Colon (tissue), 2 donors: ENCODE results near the gene OXT.
"Not testable (repeated sequence)": the region's sequence is repeated elsewhere in the genome, so short reads cannot be mapped to it uniquely, and the experiment has no call there.

Experiments
- FAIRE-seq: peaks from 2 replicates; lab custom pipeline; 2012; peaks lifted over from hg19 to GRCh38; lab: Jason Lieb, UNC
- donor health status: control.
- donor health status: control.

OXT gene

DNA sequence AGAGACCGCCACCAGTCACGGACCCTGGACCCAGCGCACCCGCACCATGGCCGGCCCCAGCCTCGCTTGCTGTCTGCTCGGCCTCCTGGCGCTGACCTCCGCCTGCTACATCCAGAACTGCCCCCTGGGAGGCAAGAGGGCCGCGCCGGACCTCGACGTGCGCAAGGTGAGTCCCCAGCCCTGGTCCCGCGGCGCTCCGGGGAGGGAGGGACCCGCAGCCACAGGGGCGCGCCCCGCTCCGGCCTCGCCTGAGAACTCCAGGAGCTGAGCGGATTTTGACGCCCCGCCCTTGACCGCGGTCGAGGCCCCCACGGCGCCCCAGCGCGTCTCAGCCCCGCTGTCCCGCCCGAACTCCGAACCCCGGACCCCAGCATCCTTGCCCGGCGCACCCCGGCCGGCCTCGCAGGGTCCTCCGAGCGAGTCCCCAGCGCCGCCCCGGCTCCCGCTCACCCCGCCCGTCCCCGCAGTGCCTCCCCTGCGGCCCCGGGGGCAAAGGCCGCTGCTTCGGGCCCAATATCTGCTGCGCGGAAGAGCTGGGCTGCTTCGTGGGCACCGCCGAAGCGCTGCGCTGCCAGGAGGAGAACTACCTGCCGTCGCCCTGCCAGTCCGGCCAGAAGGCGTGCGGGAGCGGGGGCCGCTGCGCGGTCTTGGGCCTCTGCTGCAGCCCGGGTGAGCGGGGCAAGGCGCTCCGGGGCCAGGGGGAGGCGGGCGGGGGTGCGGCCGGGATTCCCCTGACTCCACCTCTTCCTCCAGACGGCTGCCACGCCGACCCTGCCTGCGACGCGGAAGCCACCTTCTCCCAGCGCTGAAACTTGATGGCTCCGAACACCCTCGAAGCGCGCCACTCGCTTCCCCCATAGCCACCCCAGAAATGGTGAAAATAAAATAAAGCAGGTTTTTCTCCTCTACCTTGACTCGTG, at the start of gene OXT:
OXT (plus strand) TSS at position 11 of the 920 bp plus-strand sequence; CDS start at position 47, 36 bp downstream.
- no peak for FAIRE-seq

DNA sequence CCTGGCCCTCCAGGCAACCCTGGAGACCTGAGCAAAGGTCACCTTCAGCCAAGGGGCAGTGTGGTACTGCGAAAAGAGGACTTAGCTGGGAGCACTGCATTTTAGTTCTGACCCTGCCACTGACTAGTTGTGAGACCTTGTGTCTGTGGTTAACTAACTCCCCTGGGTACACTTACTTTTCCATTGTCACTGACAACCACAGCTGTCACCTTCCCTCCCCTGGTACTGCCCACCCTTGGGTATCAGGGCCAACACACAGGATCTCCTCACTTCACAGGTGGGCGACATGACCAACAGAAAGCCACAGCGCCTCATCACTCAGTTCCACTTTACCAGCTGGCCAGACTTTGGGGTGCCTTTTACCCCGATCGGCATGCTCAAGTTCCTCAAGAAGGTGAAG, 49.6 kb upstream of the OXT start:
- no peak for FAIRE-seq

DNA sequence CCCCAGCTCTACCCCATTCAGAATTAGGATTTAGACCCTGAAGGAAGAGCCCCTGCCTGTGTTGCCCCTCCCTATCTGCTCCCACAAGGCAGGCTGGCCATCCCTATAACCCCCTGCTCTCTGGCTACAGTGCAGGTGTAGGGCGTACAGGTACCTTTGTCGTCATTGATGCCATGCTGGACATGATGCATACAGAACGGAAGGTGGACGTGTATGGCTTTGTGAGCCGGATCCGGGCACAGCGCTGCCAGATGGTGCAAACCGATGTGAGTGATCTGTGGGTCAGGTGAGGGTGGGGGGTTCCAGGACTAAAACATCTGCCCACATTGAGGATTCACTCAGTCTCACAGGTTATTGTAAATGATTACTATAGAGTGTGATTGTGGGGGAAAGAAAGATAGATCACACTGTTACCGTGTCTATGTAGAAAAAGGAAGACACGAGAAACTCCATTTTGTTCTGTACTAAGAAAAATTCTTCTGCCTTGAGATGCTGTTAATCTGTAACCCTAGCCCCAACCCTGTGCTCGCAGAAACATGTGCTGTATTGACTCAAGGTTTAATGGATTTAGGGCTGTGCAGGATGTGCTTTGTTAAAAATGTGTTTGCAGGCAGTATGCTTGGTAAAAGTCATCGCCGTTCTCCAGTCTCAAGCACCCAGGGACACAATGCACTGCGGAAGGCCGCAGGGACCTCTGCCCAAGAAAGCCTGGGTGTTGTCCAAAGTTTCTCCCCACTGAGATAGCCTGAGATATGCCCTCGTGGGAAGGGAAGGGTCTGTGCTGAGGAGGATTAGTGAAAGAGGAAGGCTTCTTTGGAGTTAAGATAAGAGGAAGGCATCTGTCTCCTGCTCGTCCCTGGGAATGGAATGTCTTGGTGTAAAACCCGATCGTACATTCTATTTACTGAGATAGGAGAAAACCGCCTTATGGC, 48.6 kb upstream of the OXT start:
- FAIRE-seq: not testable (repeated sequence)

DNA sequence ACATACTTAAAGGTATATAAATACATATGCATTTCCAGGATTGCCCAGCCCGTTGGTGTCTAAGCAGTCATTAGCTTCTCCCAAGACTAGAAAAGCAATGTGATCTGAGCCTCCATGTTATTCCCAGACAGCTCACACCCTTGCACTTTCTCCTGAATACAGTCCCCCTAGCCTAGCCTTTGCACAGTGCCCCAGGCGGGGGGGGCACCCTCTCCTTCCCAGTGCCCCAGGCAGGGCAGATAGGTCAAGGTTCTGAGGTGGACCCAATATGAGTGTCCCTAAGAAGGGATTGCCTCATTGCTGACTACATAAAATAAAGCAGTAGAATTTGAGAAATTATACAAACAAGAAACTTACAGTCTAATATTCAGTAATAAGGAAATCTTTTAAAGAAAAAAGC, 43.4 kb upstream of the OXT start:
- FAIRE-seq: no peak

DNA sequence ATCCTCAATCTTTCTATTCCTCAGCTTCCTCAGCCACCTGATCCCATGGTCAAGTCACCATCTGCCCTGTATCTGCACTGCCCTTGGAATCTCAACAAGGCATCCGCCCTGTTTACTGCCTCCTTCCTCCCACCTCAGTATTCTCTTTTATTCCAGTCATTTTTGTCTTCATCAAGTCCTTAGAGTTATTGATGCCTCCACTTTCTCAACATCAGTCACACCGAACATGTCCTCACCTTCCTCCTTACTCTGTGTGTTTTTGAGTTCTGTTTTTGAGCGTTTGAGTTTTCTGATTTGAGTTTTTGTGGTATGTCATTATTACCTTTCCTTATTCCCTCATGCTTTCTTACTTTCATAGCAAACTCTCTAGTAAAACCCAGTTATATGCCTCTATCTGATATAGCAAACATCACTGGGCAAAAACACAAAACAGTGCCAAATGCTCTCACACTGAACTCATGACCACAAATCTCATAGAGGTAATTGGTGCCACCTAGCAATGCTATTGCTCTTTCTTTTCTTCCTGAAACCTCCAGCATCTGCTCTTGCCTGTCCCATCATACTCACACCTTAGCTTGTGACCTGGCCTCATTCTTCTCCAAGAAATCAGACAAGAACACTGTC, 39.8 kb upstream of the OXT start:
- FAIRE-seq: no peak

DNA sequence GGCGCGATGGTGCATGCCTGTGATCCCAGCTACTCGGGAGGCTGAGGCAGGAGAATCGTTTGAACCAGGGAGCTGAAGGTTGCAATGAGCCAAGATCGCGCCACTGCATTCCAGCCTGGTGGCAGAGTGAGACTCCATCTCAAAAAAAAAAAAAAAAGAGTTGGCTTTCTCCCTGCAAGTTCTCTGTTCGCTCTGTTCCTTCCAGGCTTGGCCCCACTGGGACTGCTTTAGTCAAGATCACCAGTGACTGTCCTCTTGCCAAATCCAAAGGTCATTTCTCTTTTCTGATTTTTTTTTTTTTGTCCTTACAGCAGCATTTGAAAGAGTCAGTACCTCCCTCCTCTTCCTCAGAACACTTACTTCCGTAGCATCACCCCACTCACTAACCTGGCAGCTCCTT, 38.8 kb upstream of the OXT start:
- FAIRE-seq: no peak

DNA sequence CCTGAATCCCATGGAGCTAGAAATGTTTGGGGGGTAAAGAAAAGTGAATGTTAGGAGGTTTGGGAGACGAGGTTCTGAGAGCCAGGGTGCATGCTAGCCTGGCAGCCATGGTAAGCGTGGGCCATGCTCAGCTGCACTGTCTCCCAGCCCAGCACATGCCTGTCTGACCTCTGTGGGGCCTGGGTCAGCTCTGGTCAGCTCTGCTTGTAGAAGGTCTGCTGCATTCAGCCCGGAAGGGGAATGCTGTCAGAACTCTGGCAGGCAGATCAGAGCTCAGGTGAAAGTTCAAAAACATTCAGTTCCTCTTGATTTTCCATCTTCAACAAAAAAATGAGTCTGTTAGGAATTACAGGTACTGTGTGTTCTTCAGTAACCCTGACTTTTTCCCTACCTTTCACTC, 33.8 kb upstream of the OXT start:
- no peak for FAIRE-seq

DNA sequence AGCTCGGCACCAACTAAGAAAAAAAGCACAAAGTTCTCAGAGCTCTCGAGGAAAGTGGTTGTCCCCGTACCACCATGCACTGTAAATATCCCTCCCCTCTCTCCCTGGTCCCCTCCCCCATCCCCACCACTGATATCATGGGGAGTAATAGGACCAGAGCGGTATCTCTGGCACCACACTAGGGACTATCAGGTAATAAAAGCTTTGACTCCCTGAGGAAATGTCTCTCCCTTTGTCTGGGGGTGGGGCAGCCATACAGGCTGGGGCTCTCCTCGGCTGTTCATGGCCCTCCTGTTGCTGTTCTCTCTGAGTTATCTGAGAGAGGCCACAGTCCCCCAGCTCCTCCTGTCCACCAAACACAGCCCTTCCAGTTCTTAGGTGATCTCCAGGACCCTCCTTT, 33.0 kb upstream of the OXT start:
- FAIRE-seq: no peak

DNA sequence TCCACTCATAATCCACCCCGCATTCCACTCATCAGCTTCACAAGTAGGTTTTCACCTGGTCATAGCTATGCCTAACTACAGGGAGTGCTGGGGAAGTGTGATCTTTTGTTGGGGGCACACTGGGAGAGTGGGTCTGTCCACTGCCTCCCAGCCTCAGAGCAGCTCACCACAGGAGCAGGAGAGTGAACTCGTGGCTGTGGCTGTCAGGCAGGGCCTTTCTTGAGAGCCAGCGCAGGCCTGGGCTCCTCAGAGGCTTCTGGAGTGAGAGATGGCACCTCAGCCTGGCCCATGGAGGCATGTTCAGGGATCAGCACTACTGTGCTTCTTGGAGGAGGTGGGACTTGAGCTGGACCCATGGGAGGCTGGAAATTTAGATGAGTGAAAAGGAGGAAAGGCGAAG, 32.0 kb upstream of the OXT start:
- FAIRE-seq: no peak

DNA sequence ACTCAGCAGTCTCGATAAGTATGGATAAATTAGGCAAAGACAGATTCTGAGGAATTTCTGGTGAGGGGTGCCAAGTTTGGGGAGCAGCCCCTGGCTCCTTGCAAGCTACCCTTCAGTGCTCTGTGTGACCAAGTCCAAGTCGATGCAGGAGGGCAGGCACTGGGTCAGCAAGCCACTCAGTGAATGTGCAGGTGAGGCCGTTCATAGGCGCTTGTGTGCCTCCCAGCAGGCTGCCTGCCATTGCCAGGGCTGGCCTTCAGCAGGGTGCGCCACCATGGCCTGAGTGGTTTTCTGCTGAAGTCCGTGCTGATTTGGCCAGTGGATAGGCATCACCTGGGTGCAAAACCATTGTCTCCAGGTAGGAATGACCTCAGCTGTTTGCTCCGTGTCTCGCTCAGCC, 31.3 kb upstream of the OXT start:
- FAIRE-seq: no peak

DNA sequence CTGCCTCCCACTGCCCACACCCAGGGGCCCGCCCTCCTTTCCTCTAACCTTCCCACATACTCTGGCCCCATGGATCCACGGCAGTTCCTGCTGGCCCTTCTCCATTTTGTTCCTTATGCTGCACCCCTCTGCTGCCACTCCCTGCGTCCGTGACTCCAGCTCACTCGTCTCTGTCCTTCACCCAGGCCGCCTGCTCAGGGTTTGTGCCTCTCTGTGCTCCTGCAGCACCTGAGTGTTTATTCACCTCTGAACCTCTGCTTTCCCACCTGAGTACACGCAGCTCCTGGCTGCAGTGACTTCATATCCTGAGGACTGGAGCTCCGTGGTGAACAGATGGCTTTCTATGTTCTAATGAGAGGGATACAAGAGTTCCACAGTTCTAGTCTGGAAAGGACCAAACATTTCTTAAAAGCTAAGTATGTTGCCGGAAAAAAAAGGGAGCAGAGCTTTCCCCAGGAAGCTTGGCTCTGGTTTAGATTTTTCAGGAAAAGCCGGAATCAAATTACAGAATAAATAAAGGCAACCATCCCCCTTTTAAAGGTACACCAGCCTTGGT, 29.5 kb upstream of the OXT start:
- FAIRE-seq: no peak

DNA sequence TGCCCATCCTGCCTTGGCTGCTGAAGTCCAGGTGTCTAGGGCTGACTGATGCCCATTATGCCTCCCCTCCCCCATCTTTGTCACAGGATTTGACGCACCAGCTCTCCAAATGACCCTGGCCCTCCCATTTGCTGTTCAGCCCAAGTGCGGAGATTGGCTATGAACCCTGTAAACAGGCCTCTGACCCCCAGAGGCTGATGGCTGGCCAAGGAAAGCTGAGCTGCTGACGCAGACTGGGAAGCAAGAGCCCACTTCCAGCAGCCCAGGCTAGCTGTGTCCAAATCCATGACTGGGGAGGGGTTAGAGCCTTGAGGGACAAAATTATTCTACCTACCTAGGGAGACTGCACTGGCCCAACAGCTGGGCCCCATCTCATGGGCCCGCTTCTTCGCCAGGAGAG, 28.8 kb upstream of the OXT start:
- no peak for FAIRE-seq

DNA sequence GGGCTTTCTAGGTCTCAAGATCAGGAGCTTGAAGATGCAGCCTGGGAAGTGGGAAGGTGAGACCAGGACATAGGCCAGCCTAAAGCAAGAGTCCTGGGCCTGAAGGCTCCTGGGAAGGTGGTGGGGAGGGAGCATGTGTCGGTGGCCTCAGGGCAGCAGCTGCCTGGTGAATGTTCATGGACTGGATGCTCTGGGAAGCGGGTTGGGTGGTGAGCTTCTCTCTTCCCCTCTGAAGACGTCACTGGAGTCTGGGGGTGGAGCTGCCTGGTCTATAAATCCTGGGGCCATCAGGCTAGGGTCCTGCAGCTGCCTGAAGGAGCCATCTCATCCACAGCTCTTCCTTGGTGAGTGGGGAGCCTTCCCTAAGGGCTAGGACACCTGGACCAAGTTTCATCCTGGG, 28.1 kb upstream of the OXT start, which contains the start of gene GNRH2:
GNRH2 (plus strand) TSS at position 301 of the 400 bp plus-strand sequence. CDS start 793 bp downstream, outside the sequence.
- FAIRE-seq: no peak

DNA sequence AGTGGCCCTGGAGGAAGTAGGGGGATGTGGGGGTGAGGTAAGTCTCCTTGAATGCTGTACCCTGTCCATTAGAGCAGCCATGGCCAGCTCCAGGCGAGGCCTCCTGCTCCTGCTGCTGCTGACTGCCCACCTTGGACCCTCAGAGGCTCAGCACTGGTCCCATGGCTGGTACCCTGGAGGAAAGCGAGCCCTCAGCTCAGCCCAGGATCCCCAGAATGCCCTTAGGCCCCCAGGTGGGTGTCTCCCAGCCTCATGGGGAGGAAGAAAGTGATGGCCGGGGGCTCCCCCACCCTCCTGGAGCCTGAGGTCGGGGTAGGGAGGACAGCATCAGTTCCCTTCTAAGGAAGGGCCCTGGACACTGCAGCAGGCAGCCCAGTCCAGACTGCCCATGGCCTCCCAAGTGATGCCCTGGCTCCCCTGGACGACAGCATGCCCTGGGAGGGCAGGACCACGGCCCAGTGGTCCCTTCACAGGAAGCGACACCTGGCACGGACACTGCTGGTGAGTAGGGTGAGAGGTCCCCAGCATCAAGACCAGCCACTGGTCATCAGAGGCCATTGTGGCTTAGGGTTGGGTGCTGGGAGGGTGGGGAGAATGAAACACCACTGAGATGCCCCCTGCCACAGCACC, 27.0 kb upstream of the OXT start:
- FAIRE-seq: no peak

DNA sequence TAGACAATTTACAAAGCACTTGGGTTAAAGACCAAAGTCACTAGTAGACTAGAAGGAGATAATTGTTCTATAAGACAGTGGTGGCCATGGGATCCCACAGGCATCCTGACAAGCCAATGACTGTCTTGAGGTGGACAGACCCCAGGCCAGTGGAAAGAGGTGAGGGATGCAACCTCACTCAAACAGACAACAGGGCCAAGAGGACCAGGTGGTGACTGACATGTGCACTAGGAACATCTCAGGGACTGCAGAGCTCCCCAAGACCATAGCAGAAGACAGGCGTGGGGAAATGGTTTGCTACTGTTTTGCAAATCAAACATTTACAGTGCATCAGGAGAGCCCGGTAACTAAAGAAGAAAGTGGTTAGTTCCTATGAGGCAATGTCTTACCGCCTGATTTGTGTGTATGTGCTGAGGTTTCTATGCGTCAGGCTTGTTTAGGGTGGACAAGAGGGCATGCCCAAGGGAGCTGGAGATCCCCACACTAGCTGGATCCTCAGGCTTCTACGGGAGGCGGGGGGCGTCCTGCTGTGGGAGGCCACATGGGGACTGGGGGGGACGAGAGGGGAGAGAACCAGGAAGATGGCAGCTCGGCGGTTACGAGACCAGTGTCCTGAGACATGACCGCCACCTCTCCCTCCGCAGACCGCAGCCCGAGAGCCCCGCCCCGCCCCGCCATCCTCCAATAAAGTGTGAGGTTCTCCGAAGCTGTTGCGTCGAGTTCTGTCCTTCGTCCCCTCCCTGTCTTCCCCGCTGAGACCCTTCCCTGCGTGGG, 26.2 kb upstream of the OXT start:
- no peak for FAIRE-seq

DNA sequence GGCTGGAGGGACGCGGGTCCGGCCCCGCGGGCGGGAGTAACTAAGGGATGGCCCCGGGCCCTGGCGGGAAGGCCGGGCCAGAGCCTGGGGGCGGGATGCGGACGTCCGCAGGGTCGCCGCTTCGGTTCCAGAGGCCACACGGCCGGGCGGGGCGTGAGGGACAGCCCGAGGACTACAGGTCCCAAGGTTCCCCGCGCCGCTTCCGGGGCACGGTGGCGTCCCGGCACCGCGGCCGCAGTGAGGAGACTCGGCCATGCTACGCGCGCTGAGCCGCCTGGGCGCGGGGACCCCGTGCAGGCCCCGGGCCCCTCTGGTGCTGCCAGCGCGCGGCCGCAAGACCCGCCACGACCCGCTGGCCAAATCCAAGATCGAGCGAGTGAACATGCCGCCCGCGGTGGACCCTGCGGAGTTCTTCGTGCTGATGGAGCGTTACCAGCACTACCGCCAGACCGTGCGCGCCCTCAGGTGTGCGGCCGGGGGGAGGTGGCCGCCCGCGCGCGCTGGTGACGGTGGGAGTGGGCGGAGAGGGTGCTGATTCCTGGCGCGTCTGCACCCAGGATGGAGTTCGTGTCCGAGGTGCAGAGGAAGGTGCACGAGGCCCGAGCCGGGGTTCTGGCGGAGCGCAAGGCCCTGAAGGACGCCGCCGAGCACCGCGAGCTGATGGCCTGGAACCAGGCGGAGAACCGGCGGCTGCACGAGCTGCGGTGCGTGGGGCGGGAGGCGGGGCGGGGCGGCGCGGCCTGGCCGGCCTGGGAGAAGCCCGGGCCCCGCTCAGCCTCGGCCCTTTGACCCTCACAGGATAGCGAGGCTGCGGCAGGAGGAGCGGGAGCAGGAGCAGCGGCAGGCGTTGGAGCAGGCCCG, 25.4 kb upstream of the OXT start, which contains the start of gene MRPS26:
MRPS26 (plus strand) TSS at position 237 of the 861 bp plus-strand sequence; CDS start at position 254, 17 bp downstream.
- no peak for FAIRE-seq

DNA sequence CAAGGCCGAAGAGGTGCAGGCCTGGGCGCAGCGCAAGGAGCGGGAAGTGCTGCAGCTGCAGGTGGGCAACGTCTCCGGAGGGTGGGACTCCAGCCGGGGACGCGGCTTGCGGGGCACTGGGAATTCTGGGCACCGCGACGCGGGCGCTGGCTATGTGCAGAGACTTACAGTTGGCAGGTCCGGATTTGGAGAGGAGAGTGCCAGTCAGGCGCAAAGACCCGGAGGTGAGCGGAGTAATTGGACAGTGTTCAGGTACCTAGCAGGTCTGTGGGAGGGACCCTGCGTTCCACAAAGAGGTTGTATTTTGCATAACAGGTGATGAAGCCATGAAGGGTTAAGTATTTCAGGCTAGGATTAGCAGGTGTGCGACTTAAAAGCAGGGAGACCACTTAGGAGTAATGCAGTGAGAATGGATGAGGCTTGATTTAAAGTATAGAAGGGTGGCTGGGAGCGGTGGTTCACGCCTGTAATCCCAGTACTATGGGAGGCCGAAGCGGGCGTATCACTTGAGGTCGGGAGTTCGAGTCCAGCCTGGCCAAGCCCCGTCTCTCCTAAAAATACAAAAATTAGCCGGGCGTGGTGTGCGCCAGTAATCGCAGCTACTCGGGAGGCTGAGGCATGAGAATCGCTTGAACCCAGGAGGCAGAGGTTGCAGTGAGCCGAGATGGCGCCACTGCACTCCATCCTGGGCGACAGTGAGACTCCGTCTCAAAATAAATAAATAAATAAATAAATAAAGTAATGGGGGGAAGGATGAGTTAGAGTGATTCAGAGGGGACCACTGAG, 24.6 kb upstream of the OXT start:
- FAIRE-seq: no peak

DNA sequence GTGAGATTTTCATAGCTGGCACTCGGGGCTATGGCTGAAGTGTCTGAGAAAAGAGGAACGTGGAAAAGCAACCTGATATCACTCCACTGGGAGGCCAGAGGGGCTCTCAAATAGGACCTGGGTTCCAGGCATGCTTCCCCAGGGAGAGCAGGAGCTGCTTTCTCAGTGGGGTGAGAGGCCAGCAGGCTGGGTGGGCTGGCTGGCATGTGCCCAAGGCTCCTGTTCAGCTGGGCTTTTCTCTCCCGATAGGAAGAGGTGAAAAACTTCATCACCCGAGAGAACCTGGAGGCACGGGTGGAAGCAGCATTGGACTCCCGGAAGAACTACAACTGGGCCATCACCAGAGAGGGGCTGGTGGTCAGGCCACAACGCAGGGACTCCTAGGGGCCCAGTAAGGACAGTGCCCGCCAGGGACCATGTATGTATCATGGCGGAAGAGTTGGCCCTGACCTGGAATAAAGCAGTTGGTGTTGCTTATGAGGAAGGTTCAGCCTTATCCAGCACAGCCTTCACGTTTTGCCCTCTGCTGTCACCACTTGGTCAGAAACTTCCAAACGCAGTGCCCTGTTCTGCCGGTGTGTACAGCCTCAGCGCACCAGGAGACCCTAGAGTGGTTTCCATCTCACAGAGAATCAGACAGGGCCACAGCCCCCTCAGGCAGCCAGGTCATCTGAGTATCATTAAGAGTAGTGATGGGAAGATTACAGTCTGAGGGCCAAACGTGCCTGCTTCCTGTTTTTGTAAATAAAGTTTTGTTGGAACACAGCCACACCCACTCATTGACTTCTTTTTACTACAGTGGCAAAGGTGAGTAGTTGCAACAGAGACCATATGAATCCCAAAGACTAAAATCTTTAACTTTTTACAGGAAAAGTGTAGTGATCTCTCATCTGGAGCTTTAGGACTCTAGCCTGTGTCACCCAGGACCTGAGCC, 23.7 kb upstream of the OXT start:
- FAIRE-seq: no peak
